GM10266 (cell line): Measurements from ENCODE around the gene LTA.
"Not testable (repeated sequence)": the region's sequence is repeated elsewhere in the genome, so short reads cannot be mapped to it uniquely, and the experiment has no call there.

ENCODE experiments used
- DNase-seq: peaks from one replicate; pipeline ENCODE4 v3.0.0; 2012; ENCODE audit errors: extremely low spot score
- TF ChIP-seq, protein P1 (sequence below): IDR thresholded peaks from 2 replicates; pipeline ENCODE4 v1.5.1; 2012; ENCODE audit warnings: mild to moderate bottlenecking, low read depth; ENCODE audit not compliant: control insufficient read depth, insufficient read depth; ENCODE audit errors: missing control alignments

Gene LTA

DNA sequence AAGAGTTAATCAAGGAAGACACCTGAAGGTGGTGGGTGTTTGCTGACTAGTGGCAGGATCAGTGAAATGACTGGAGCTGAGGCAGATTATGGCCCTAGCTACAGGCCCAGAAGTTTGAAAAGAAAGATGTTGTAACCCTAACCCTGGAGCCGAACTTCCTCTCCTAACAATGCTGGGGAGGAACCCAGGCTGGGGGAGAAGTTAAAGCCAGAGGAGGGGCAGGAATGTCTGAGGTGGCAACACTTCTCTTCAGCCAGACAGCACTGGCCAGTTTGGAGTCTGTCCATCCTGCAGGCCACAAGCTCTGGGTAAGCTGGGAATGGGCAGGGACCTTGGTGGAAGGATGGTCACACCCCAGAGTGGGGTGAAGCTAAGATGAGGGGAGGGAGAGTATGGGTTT is 13.9 kb downstream of the LTA start, which contains the start of gene LST1:
Gene LST1, plus strand, starts transcription at position 270 of the 400 bp plus-strand sequence. CDS start 1,023 bp downstream, outside the sequence.
- TF ChIP-seq, protein P1, sequence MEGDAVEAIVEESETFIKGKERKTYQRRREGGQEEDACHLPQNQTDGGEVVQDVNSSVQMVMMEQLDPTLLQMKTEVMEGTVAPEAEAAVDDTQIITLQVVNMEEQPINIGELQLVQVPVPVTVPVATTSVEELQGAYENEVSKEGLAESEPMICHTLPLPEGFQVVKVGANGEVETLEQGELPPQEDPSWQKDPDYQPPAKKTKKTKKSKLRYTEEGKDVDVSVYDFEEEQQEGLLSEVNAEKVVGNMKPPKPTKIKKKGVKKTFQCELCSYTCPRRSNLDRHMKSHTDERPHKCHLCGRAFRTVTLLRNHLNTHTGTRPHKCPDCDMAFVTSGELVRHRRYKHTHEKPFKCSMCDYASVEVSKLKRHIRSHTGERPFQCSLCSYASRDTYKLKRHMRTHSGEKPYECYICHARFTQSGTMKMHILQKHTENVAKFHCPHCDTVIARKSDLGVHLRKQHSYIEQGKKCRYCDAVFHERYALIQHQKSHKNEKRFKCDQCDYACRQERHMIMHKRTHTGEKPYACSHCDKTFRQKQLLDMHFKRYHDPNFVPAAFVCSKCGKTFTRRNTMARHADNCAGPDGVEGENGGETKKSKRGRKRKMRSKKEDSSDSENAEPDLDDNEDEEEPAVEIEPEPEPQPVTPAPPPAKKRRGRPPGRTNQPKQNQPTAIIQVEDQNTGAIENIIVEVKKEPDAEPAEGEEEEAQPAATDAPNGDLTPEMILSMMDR: no peak
- DNase-seq: no peak

DNA sequence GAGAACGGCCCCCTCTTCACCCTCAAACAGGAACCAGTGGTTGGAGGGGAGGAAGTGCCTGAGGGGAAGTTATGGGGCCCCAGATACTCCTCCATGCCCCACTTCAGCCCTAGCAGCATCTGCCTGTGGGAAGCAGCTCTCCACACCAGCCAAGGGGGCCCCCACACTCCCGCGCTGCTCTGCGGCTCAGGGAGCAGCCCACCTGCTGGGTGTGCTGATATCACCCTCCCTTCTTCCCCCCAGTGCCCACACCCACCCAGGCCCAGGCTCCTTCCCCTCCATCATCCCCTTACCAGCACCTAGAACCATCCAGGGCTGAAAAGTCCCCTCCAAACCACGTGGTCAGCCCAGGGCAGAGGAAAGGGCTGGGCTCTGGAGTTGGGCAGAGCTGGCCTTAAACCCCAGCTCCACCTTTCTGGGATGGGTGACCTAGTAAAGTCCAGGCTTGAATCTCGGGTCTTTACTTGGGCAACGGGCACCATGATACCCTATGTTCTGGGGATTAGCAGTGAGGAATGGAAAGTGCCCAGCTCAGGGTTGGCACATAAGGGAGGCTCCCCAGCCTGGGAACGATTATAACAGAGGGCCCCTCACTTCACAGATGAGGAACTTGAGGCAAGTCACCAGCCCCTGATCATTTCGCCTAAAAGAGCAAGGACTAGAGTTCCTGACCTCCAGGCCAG is 14.7 kb downstream of the LTA start:
- TF ChIP-seq, protein P1: no peak
- DNase-seq: no peak

DNA sequence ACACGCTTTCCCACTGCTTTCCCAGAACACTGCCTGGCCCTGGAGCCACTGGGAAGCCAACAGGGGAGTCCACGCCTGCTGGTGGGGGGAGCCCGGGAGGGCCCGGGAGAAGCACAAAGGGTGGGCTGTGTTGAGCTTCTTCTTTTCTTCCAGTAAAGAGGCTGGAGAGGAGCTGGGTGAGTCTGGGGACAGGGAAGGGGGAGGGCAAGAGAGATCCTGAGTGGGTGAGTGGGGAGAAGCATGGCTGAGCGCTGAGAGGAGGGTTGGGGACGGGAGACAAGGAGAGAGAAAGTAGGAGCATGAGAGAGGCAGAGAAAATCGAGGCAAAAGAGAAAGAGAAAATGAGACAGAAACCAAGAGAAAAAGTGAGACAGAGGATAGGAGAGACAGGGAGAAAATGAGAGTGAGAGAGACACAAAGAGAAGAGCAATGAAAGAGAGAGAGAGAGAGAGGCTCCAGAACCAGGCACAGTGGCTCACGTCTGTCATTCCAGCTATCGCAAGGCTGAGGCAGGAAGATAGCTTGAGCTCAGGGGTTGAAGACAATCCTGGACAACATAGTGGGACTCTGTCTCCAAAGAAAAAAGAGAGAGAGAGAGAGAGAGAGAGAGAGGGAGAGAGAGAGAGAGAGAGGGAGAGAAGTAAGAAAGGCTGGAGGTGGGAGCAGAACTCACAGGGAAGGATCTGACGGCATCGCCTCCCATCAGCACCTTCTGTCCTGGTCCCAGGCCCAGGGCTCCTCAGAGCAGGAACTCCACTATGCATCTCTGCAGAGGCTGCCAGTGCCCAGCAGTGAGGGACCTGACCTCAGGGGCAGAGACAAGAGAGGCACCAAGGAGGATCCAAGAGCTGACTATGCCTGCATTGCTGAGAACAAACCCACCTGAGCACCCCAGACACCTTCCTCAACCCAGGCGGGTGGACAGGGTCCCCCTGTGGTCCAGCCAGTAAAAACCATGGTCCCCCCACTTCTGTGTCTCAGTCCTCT is 16.0 kb downstream of the LTA start:
- DNase-seq: peak; percentile 36
- TF ChIP-seq, protein P1: no peak

DNA sequence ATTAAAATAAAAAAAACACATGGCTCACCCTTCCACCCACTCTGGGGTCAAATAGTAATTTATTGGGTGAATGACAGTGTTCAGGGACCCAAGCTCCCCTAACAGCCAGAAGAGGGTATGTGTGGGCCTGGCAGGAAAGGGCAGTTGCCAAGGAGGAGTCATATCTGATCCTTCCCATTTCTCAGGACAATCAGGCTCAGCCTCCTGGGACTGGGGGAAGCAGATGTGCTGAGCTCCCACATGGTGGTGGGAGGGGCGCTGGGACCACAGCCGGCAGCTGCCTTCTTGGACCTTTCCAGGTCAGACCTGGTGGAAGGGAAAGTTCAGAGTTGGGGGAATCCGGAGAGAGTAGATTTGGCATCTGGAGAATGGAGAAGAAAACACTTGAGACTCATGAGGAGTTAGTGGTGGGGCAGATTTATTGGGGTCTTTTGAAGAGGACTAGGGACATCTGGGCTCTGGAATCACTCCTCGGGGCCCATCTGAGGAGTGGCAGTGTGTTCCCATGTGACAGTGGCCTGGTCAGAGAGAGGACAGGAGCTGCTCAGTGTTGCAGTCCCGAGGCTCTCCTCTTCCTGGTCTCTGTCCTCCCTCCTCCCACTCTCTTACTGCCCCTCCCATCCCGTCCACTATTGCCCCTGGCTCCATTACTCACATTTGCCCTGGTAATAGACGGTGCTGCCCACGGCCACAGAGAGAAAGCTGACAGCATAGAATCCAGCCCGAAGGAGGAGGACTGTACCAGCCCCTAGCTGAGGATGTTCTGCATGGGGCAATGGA is 17.0 kb downstream of the LTA start:
- TF ChIP-seq, protein P1: no peak
- no peak for DNase-seq

DNA sequence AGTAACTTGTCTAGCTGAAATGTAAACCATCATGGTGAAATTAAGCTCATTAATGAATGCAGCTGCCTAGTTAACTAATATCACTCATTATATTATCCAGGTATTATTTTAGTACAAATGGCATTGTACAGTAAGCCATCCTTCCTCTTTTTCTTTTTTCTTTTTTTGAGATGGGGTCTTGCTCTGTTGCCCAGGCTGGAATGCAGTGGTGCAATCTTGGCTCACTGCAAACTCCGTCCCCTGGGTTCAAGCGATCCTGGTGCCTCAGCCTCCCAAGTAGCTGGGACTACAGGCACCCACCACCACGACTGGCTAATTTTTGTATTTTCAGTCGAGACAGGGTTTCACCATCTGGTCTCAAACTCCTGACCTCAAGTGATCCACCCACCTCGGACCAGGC is 18.6 kb downstream of the LTA start:
- DNase-seq: not testable (repeated sequence)

DNA sequence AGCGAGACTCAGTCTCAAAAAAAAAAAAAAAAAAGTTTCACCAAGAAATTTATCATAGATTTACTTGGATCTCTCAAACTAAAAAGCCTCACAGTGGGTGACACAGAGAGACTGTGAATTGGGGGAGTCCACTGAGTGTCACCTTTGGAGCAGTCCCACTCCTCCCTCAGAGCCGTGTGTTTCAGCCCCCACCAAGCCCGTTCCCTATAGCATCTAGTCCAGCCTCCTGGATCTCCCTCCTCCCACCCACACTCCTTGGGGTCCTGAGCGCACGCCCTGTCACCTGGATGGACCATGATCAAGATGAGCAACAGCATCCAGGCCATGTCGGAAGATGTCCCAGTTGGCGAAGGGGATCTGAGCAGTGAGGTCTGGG is 20.3 kb downstream of the LTA start:
- DNase-seq: no peak
- TF ChIP-seq, protein P1: no peak

DNA sequence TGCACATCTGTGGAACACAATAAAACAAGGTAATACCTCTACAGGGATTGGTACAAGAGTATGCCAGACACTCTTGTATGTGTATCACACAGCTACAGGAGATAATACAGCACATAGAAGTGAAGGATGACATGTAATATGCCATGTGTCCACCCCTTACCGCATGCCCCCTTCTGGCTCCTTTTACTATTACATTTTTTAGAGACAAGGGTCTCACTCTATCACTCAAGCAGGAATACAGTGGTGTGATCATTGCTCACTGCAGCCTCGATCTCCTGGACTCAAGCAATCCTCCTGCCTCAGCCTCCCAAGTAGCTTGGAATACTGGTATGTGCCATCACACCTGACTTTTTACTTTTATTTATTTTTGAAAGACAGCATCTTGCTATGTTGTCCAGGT is 24.9 kb downstream of the LTA start:
- DNase-seq: peak; percentile 57
- TF ChIP-seq, protein P1: peak; percentile 54
